Stomach (tissue), 9 donors: Measurements from ENCODE around the gene MKS1. TPM values are rescaled to one million over a fixed set of nuclear protein-coding genes. Genes with fewer than 3 reads are reported as not detected.
A peak's percentile ranks its signal among the peaks of the same experiment; 100 is the strongest.

ENCODE experiments used
- DNase-seq, 2 donors: peaks; one replicate each; pipeline versions ENCODE4 v3.0.0 to v3.0.0-alpha.2; 2013 to 2019
- H3K27ac ChIP-seq, 5 donors: fragments of 200-600 bp in 4 of 5; sonication (generic) in 4 of 5; one replicate each; pipeline ENCODE4 v1.5.1; 2013 to 2019; ENCODE audit warnings: mild to moderate bottlenecking in 1 of 5, moderate library complexity in 1 of 5
- H3K27me3 ChIP-seq, 3 donors: fragments of 200-600 bp; sonication (generic); one replicate each; pipeline ENCODE4 v1.5.1; 2017 to 2019; ENCODE audit warnings: mixed run types in 1 of 3
- H3K36me3 ChIP-seq, 4 donors: fragments of 200-600 bp; sonication (generic); 1 replicate in 3 of 4; 2 replicates in 1 of 4; pipeline ENCODE4 v1.5.1; 2016 to 2019
- H3K4me1 ChIP-seq, 4 donors: fragments of 200-600 bp; sonication (generic); one replicate each; pipeline ENCODE4 v1.5.1; 2016 to 2019
- H3K4me3 ChIP-seq, 4 donors: fragments of 200-600 bp; sonication (generic) in 3 of 4; one replicate each; pipeline ENCODE4 v1.5.1; 2016 to 2019; ENCODE audit warnings: mild to moderate bottlenecking in 1 of 4
- H3K9me3 ChIP-seq, 4 donors: fragments of 200-600 bp; sonication (generic); one replicate each; pipeline ENCODE4 v1.5.1; 2016 to 2019
- EP300 ChIP-seq: sonication (generic); formaldehyde crosslinking; IDR thresholded peaks from one replicate; pipeline ENCODE4 v1.6.1; 2017; ENCODE audit warnings: antibody characterized with exemption
- POLR2A ChIP-seq, 4 donors: fragments of 450-650 bp; IDR thresholded peaks; one replicate each; pipeline ENCODE4 v1.6.1; 2016; ENCODE audit warnings: antibody characterized with exemption in 4 of 4, control low read depth in 2 of 4, mild to moderate bottlenecking in 1 of 4, moderate library complexity in 1 of 4
- POLR2AphosphoS5 ChIP-seq, 3 donors: sonication (generic); formaldehyde crosslinking; IDR thresholded peaks; one replicate each; pipeline ENCODE4 v1.6.1; 2016; ENCODE audit warnings: antibody characterized with exemption in 3 of 3
- WGBS, 5 donors: extraction: QIAGEN DNeasy Blood & Tissue Kit in 3 of 5; methylation state at CpG; one replicate each; pipeline versions ENCODE4 v1.1.5 to v1.1.7; 2013 to 2018; 5-methylcytosine and 5-hydroxymethylcytosine counted together
- intact Hi-C: fragments of 100-400 bp; cut with DNase I; formaldehyde crosslinking; loops from one replicate; pipeline ENCODE4 v1.15.1; 2023; ENCODE audit warnings: low total_unique reads
- polyA plus RNA-seq, 3 donors: library from polyadenylated mRNA; stranded (reverse); fragments of 200-250 nt; gene quantifications; one replicate each; pipeline ENCODE4 v1.2.3, GENCODE V29; 2013
- total RNA-seq, 5 donors: library from RNA; depleted of rRNA; stranded (reverse); fragments of >200 nt; gene quantifications; one replicate each; pipeline versions ENCODE4 v1.1.0 to v1.2.3, GENCODE V29; 2014 to 2016
- TF ChIP-seq, protein P1 (sequence below), 7 experiments: fragments of 450-650 bp in 4 of 7; fragments of 200-600 bp in 3 of 7; sonication (generic) in 3 of 7; IDR thresholded peaks; one replicate each; pipeline ENCODE4 v1.5.1; 2016 to 2019; ENCODE audit warnings: antibody characterized with exemption in 7 of 7, control low read depth in 2 of 7, mild to moderate bottlenecking in 1 of 7
- donor health status: healthy with polysubstance abuse.
- donor health status: Bipolar disorder and iron deficiency.
- donor health status: healthy.

MKS1 gene
- total and polyA plus RNA-seq, 8 donors, result 3.1 to 18.0 (median 10.1) TPM

DNA sequence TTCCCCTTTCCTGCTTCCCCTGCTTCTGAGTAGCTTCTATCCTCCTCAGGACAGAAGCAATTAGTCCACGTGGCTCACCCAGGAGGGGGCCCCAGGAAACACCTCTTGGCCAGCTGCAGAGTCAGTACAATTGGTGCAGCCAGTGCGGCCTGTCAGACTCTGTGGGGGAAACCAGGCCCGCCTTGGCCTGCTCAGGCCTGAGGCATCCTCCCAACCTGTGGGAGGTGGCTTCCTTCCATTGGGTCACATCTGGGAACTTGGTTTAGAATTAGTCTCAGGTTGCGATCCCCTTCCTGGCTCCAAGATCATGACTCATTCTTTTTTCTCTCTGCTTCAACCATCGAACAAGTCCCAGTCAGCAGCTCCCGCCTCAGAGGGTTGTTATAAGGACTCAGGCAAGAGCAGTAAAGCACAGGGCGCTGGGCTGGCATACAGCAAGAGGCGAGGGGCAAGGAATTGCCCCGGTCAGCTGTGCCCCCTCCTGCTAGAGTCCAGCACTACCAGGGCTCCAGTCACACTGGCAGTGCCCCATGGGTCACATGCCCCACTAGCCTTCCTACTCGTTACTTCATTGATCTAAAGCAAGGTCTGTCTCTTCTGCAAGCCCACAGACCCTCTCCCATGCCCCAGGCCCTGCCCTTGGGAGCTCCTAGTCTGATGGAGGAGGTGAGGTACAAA is 34.6 kb downstream of the MKS1 start:
- no peaks in the 10 kb centered on the region for H3K9me3 ChIP-seq
- peaks cover 0 to 34% (median 0%) of the 10 kb centered on the region in 3 donors for H3K27me3 ChIP-seq
- H3K36me3 ChIP-seq, result no peaks in the 10 kb centered on the region
- H3K4me1 ChIP-seq, result no peaks in the 10 kb centered on the region
- no peak for TF ChIP-seq EP300
- TF ChIP-seq POLR2A (IDR thresholded peaks at IDR 0.05), result no peak
- TF ChIP-seq, protein P1, sequence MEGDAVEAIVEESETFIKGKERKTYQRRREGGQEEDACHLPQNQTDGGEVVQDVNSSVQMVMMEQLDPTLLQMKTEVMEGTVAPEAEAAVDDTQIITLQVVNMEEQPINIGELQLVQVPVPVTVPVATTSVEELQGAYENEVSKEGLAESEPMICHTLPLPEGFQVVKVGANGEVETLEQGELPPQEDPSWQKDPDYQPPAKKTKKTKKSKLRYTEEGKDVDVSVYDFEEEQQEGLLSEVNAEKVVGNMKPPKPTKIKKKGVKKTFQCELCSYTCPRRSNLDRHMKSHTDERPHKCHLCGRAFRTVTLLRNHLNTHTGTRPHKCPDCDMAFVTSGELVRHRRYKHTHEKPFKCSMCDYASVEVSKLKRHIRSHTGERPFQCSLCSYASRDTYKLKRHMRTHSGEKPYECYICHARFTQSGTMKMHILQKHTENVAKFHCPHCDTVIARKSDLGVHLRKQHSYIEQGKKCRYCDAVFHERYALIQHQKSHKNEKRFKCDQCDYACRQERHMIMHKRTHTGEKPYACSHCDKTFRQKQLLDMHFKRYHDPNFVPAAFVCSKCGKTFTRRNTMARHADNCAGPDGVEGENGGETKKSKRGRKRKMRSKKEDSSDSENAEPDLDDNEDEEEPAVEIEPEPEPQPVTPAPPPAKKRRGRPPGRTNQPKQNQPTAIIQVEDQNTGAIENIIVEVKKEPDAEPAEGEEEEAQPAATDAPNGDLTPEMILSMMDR (IDR thresholded peaks at IDR 0.05), result no peak
- no peak for TF ChIP-seq POLR2AphosphoS5 (IDR thresholded peaks at IDR 0.05)
- H3K27ac ChIP-seq, result no peak overlapping the region
- no peak overlapping the region for H3K4me3 ChIP-seq
- intact Hi-C loops, result no loop called here
- 49 to 65% (median 56%) methylated on average over 8 to 10 of the region's 10 CpGs for WGBS, 5 donors
- no peak for DNase-seq

DNA sequence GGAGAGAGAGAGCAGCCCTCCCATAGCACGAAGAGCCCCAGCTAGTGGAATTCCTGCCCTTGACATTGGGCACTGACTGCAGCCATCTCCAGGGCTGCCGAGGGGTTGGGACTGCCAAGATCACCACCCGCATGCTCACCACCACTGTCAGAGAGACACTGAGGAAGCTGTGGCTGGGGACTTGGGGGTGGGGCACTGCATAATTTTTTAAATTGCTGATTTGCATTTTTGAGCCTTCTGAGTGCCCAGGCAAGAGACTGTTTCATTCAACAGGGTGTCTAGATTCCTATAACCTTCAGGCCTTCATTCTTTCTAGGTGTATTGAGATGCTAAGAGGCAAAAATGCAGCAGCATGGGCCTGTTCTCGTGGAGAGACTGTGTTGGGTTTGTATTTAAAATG is 35.5 kb downstream of the MKS1 start:
- Histone ChIP-seq H3K4me3 (no peak overlapping the region), H3K27ac (no peak overlapping the region), H3K36me3 (no peaks in the 10 kb centered on the region), H3K27me3 (peaks cover 0 to 25% (median 0%) of the 10 kb centered on the region in 3 donors), H3K4me1 (no peaks in the 10 kb centered on the region), H3K9me3 (no peaks in the 10 kb centered on the region)
- no peak for TF ChIP-seq POLR2A (IDR thresholded peaks at IDR 0.05)
- WGBS, 5 donors, result 65 to 84% (median 80%) methylated on average over 4 of the region's 4 CpGs
- DNase-seq, result no peak
- intact Hi-C loops, result no loop called here

DNA sequence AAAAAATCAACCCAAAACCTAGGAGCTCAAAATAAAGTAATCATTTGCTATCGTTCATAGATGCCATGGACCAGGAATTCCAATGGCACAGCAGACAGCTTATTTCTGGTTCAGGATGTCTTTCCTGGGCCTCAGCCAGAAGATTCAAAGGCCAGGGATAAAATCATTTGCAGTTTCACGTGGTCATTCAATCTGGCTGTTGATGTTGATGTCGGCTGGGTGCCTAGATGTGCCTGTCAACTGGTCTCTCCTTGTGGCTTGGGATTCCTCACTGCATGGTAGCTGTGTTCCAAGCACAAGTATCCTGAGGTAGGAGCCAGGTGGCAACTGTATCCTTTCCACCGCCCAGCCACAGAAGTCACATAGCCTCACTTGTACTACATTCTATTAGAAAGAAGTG is 37.3 kb downstream of the MKS1 start:
- Histone ChIP-seq H3K36me3 (no peaks in the 10 kb centered on the region), H3K27ac (no peak overlapping the region), H3K27me3 (peaks cover 0 to 33% (median 0%) of the 10 kb centered on the region in 3 donors), H3K4me3 (no peak overlapping the region), H3K4me1 (no peaks in the 10 kb centered on the region), H3K9me3 (no peaks in the 10 kb centered on the region)
- 72 to 75% (median 72%) methylated on average over 4 of the region's 4 CpGs for WGBS, 5 donors
- TF ChIP-seq EP300 (no peak), POLR2A (IDR thresholded peaks at IDR 0.05) (no peak), POLR2AphosphoS5 (IDR thresholded peaks at IDR 0.05) (no peak)
- TF ChIP-seq, protein P1 (IDR thresholded peaks at IDR 0.05), result no peak
- intact Hi-C loops, result no loop called here
- DNase-seq, result no peak

DNA sequence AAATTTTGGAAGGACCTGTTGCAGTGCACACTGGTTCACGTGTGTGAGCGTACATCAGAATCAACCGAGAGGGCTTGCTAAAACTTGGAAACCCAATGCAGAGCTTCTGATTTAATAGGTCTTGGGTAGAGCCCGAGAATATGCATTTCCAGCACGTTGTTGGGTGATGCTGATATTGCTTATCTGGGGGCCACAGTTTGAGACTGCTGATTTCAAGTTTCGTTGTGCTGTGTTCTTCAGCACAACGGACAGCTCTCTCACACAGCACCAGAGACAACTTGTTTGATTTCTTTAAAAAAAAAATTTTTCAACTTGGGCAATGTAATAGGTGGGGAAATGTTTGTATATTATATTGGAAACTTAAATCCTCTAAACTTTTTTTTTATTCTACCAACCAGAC is 42.9 kb downstream of the MKS1 start:
- H3K4me3 ChIP-seq, result no peak overlapping the region
- no peak for TF ChIP-seq POLR2AphosphoS5 (IDR thresholded peaks at IDR 0.05)
- TF ChIP-seq POLR2A (IDR thresholded peaks at IDR 0.05), result no peak
- TF ChIP-seq, protein P1 (IDR thresholded peaks at IDR 0.05), result no peak
- TF ChIP-seq EP300, result no peak
- WGBS, 5 donors, result 40 to 46% (median 43%) methylated on average over 7 of the region's 7 CpGs

DNA sequence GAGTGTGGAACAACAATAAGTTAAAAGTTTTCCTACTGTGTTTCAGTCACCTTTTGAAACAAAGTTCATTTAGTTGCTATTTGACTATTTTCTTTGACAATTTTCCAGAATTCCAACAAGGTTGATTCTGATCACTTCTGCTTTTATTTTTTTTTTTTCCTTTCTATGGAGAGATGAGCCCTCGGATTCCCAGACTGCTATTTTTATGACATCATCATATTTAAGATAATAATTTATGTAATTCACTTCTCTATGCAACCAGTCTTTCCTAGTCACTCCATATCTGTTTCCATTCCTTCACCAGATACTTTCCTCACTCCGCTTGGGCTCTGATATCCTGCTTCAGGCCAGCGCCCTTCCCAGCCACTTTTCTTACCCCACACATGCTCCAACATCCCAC is 44.2 kb downstream of the MKS1 start:
- peaks cover 0 to 32% (median 0%) of the 10 kb centered on the region in 3 donors for H3K27me3 ChIP-seq
- intact Hi-C loops, result no loop called here
- H3K4me1 ChIP-seq, result no peaks in the 10 kb centered on the region
- 40 to 61% (median 54%) methylated on average over 3 of the region's 3 CpGs for WGBS, 5 donors
- DNase-seq, result no peak
- H3K4me3 ChIP-seq, result no peak overlapping the region
- TF ChIP-seq POLR2A (IDR thresholded peaks at IDR 0.05), result no peak
- no peak for TF ChIP-seq POLR2AphosphoS5 (IDR thresholded peaks at IDR 0.05)
- TF ChIP-seq, protein P1 (IDR thresholded peaks at IDR 0.05), result no peak
- H3K27ac ChIP-seq, result no peak overlapping the region
- no peaks in the 10 kb centered on the region for H3K36me3 ChIP-seq
- no peaks in the 10 kb centered on the region for H3K9me3 ChIP-seq

More for the DNA sequence above, 42.9 kb downstream of the MKS1 start:
- Histone ChIP-seq H3K9me3 (no peaks in the 10 kb centered on the region), H3K4me1 (no peaks in the 10 kb centered on the region), H3K27me3 (peaks cover 0 to 22% (median 0%) of the 10 kb centered on the region in 3 donors), H3K36me3 (no peaks in the 10 kb centered on the region), H3K27ac (no peak overlapping the region)
- intact Hi-C loops, result no loop called here
- peak in 1 of 2 donors; percentile 29 for DNase-seq
